Measurements from ENCODE around the gene PRKCA. TPM values are rescaled to one million over a fixed set of nuclear protein-coding genes. Genes with fewer than 3 reads are reported as not detected.

PRKCA gene
- total and polyA plus RNA-seq, 3 experiments from 2014 or later: 1.8 to 74.1 (median 73.9) TPM

- POLR2A ChIA-PET: no interaction called here
- no peaks in the 10 kb centered on the region for H3K27me3 ChIP-seq (ENCODE audit: insufficient read depth, low read length, poor library complexity, severe bottlenecking)
- Mint-ChIP-seq H3K27ac (peak overlapping the region in 1 of 8 donors; percentile 6), H3K27me3 (peaks cover 0 to 2% of the 10 kb centered on the region in 2 donors), H3K4me1 (peaks cover 8 to 41% (median 11%) of the 10 kb centered on the region in 3 donors), H3K9me3 (no peaks in the 10 kb centered on the region), H3K36me3 (peaks cover 0 to 3% (median 0%) of the 10 kb centered on the region in 3 donors), H3K4me3 (no peak overlapping the region)
- CTCF ChIA-PET: no interaction called here
- DNase-seq: no peak
- H3K4me3 ChIP-seq (ENCODE audit: low read length): no peak overlapping the region
- no peaks in the 10 kb centered on the region for H3K9me3 ChIP-seq (ENCODE audit: low read length)
- no peaks in the 10 kb centered on the region for H3K4me1 ChIP-seq (ENCODE audit: insufficient read depth, low read length)
- H3K27ac ChIP-seq (ENCODE audit: low read depth, low read length): no peak overlapping the region
- H3K36me3 ChIP-seq (ENCODE audit: insufficient read depth, low read length): no peaks in the 10 kb centered on the region
These were observed 144.7 kb downstream of the PRKCA start for GRCh38 chr17:66447159-66447558.

GRCh38 chr17:66448026-66448639 lies 145.7 kb downstream of the PRKCA start:
- Mint-ChIP-seq H3K36me3 (peaks cover 0 to 3% (median 0%) of the 10 kb centered on the region in 3 donors), H3K27ac (no peak overlapping the region), H3K4me1 (peaks cover 7 to 33% (median 8%) of the 10 kb centered on the region in 3 donors), H3K27me3 (peaks cover 0 to 2% of the 10 kb centered on the region in 2 donors), H3K9me3 (no peaks in the 10 kb centered on the region), H3K4me3 (no peak overlapping the region)
- Histone ChIP-seq H3K4me3 (ENCODE audit: low read length) (no peak overlapping the region), H3K9me3 (ENCODE audit: low read length) (no peaks in the 10 kb centered on the region), H3K27me3 (ENCODE audit: insufficient read depth, low read length, poor library complexity, severe bottlenecking) (no peaks in the 10 kb centered on the region), H3K27ac (ENCODE audit: low read depth, low read length) (no peak overlapping the region), H3K36me3 (ENCODE audit: insufficient read depth, low read length) (no peaks in the 10 kb centered on the region), H3K4me1 (ENCODE audit: insufficient read depth, low read length) (no peaks in the 10 kb centered on the region)
- ChIA-PET POLR2A (interaction anchor here (0.6 kb wide), 1 partner anchor 17 kb away, joined by 3 read pairs; no protein-coding TSS in a partner anchor), CTCF (no interaction called here)
- no peak for DNase-seq

GRCh38 chr17:66449418-66449977 lies 147.1 kb downstream of the PRKCA start:
- H3K36me3 Mint-ChIP-seq: peaks cover 0 to 5% (median 5%) of the 10 kb centered on the region in 3 donors
- no peaks in the 10 kb centered on the region for H3K36me3 ChIP-seq (ENCODE audit: insufficient read depth, low read length)
- no peak for DNase-seq
- ChIA-PET POLR2A (no interaction called here), CTCF (no interaction called here)
- peak overlapping the region in 1 of 8 donors; percentile 22 for H3K27ac Mint-ChIP-seq
- H3K27me3 ChIP-seq (ENCODE audit: insufficient read depth, low read length, poor library complexity, severe bottlenecking): no peaks in the 10 kb centered on the region
- H3K4me3 Mint-ChIP-seq: no peak overlapping the region
- H3K4me3 ChIP-seq (ENCODE audit: low read length): no peak overlapping the region
- no peaks in the 10 kb centered on the region for H3K9me3 ChIP-seq (ENCODE audit: low read length)
- H3K27me3 Mint-ChIP-seq: peaks cover 0 to 2% of the 10 kb centered on the region in 2 donors
- peaks cover 5 to 25% (median 8%) of the 10 kb centered on the region in 3 donors for H3K4me1 Mint-ChIP-seq
- no peaks in the 10 kb centered on the region for H3K9me3 Mint-ChIP-seq
- H3K4me1 ChIP-seq (ENCODE audit: insufficient read depth, low read length): no peaks in the 10 kb centered on the region
- H3K27ac ChIP-seq (ENCODE audit: low read depth, low read length): no peak overlapping the region

GRCh38 chr17:66450008-66450851 lies 147.8 kb downstream of the PRKCA start:
- Mint-ChIP-seq H3K27me3 (peaks cover 0 to 2% of the 10 kb centered on the region in 2 donors), H3K36me3 (peaks cover 0 to 6% (median 5%) of the 10 kb centered on the region in 3 donors), H3K27ac (no peak overlapping the region), H3K4me3 (no peak overlapping the region), H3K4me1 (peaks cover 5 to 25% (median 5%) of the 10 kb centered on the region in 3 donors), H3K9me3 (no peaks in the 10 kb centered on the region)
- Histone ChIP-seq H3K36me3 (ENCODE audit: insufficient read depth, low read length) (no peaks in the 10 kb centered on the region), H3K27ac (ENCODE audit: low read depth, low read length) (no peak overlapping the region), H3K9me3 (ENCODE audit: low read length) (no peaks in the 10 kb centered on the region), H3K27me3 (ENCODE audit: insufficient read depth, low read length, poor library complexity, severe bottlenecking) (no peaks in the 10 kb centered on the region), H3K4me1 (ENCODE audit: insufficient read depth, low read length) (no peaks in the 10 kb centered on the region), H3K4me3 (ENCODE audit: low read length) (no peak overlapping the region)
- DNase-seq: no peak
- POLR2A ChIA-PET: no interaction called here
- CTCF ChIA-PET: no interaction called here

GRCh38 chr17:66450852-66451158 lies 148.4 kb downstream of the PRKCA start:
- Histone ChIP-seq H3K27ac (ENCODE audit: low read depth, low read length) (no peak overlapping the region), H3K4me3 (ENCODE audit: low read length) (no peak overlapping the region), H3K9me3 (ENCODE audit: low read length) (no peaks in the 10 kb centered on the region), H3K27me3 (ENCODE audit: insufficient read depth, low read length, poor library complexity, severe bottlenecking) (no peaks in the 10 kb centered on the region), H3K4me1 (ENCODE audit: insufficient read depth, low read length) (no peaks in the 10 kb centered on the region), H3K36me3 (ENCODE audit: insufficient read depth, low read length) (no peaks in the 10 kb centered on the region)
- Mint-ChIP-seq H3K36me3 (peaks cover 0 to 9% (median 6%) of the 10 kb centered on the region in 3 donors), H3K4me1 (peaks cover 5 to 25% (median 5%) of the 10 kb centered on the region in 3 donors), H3K9me3 (no peaks in the 10 kb centered on the region), H3K27ac (peak overlapping the region in 1 of 8 donors; percentile 20), H3K4me3 (no peak overlapping the region), H3K27me3 (peaks cover 0 to 2% of the 10 kb centered on the region in 2 donors)
- DNase-seq: no peak
- POLR2A ChIA-PET: no interaction called here
- CTCF ChIA-PET: no interaction called here

- H3K4me3 Mint-ChIP-seq: no peak overlapping the region
- H3K9me3 ChIP-seq (ENCODE audit: low read length): no peaks in the 10 kb centered on the region
- H3K27me3 ChIP-seq (ENCODE audit: insufficient read depth, low read length, poor library complexity, severe bottlenecking): no peaks in the 10 kb centered on the region
- H3K27ac ChIP-seq (ENCODE audit: low read depth, low read length): no peak overlapping the region
- no peaks in the 10 kb centered on the region for H3K9me3 Mint-ChIP-seq
- no peak overlapping the region for H3K4me3 ChIP-seq (ENCODE audit: low read length)
- H3K4me1 Mint-ChIP-seq: peaks cover 5 to 21% (median 5%) of the 10 kb centered on the region in 3 donors
- peaks cover 0 to 13% (median 7%) of the 10 kb centered on the region in 3 donors for H3K36me3 Mint-ChIP-seq
- H3K27me3 Mint-ChIP-seq: peaks cover 0 to 2% of the 10 kb centered on the region in 2 donors
- H3K36me3 ChIP-seq (ENCODE audit: insufficient read depth, low read length): no peaks in the 10 kb centered on the region
- H3K4me1 ChIP-seq (ENCODE audit: insufficient read depth, low read length): no peaks in the 10 kb centered on the region
- ChIA-PET POLR2A (no interaction called here), CTCF (no interaction called here)
- no peak overlapping the region for H3K27ac Mint-ChIP-seq
- DNase-seq: no peak
These were observed 149.1 kb downstream of the PRKCA start for GRCh38 chr17:66451188-66452149.

- Histone ChIP-seq H3K9me3 (ENCODE audit: low read length) (no peaks in the 10 kb centered on the region), H3K4me3 (ENCODE audit: low read length) (no peak overlapping the region), H3K27me3 (ENCODE audit: insufficient read depth, low read length, poor library complexity, severe bottlenecking) (no peaks in the 10 kb centered on the region), H3K27ac (ENCODE audit: low read depth, low read length) (no peak overlapping the region), H3K4me1 (ENCODE audit: insufficient read depth, low read length) (no peaks in the 10 kb centered on the region), H3K36me3 (ENCODE audit: insufficient read depth, low read length) (peaks cover 5% of the 10 kb centered on the region)
- ChIA-PET CTCF (no interaction called here), POLR2A (no interaction called here)
- Mint-ChIP-seq H3K4me3 (no peak overlapping the region), H3K27ac (no peak overlapping the region), H3K9me3 (peaks cover 0 to 4% (median 0%) of the 10 kb centered on the region in 5 donors), H3K4me1 (peaks cover 0 to 13% (median 3%) of the 10 kb centered on the region in 3 donors), H3K36me3 (peaks cover 8 to 29% (median 11%) of the 10 kb centered on the region in 3 donors), H3K27me3 (peaks cover 0 to 5% of the 10 kb centered on the region in 2 donors)
- DNase-seq: no peak
These were observed 152.6 kb downstream of the PRKCA start for GRCh38 chr17:66455060-66455459.

Measured in CD8-positive, alpha-beta memory T cell (primary cell).